ENCODE data around the gene ATP6V0E2. TPM values are rescaled to one million over a fixed set of nuclear protein-coding genes. Genes with fewer than 3 reads are reported as not detected.
A peak's percentile ranks its signal among the peaks of the same experiment; 100 is the strongest.

Gene ATP6V0E2
- total and polyA plus RNA-seq, 9 donors, result 10.0 to 19.6 (median 12.5) TPM

DNA sequence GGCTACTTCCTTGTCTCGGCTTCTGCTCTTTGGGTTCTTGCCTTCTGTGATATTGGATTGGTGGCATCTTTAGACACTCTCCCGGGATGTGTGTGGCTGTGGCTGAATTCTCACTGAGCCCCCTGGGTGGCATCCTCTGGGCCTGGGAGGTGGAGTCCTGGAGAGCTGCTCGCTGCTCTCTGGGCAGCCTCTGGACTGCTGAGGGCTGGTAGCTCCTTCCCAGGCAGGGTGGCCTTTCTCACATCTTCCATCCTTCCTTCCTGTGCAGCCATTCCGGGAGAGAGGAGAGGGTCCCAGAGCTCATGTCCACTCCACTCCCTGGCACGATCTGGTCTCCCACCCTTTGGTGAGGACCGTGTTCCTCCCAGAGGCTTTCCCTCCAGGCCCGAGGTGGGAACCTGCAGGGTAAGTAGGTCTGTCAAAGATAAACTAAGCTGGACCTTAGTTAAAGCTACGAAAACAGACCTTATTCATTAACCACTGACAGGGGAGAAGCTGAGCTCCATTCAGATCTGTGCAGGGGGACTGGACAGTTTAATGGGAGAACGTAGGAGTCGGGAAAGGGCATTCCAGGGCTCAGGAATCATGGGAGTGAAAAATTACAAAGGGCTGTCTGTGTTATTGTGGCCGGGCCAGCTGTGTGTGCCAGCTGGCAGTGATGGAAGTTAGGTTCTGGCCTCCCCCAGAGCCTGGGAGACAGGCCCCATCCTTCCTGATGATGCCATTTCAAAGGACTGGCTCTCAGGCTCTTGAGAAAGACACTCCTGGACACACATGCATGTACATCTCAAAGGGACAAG, 8.7 kb downstream of the ATP6V0E2 start:
- no peak overlapping the region for H3K4me3 ChIP-seq
- no peak overlapping the region for H3K27ac ChIP-seq
- H3K4me1 ChIP-seq (ENCODE audit: insufficient read depth), result peaks cover 4% of the 10 kb centered on the region
- no peaks in the 10 kb centered on the region for H3K27me3 ChIP-seq
- no peaks in the 10 kb centered on the region for H3K9me3 ChIP-seq
- no peak for TF ChIP-seq POLR2A (IDR thresholded peaks at IDR 0.05)
- DNase-seq, result peak in 2 of 5 donors; percentile 33 to 53
- H3K36me3 ChIP-seq, result no peaks in the 10 kb centered on the region
- 41 to 62% (median 45%) methylated on average over 11 of the region's 11 CpGs for WGBS, 3 donors
- intact Hi-C loops (cut with DNase I), result loop anchor here in 1 of 4 donors (10.0 kb wide), 1 partner anchor 392 kb away; no protein-coding TSS in a partner anchor

DNA sequence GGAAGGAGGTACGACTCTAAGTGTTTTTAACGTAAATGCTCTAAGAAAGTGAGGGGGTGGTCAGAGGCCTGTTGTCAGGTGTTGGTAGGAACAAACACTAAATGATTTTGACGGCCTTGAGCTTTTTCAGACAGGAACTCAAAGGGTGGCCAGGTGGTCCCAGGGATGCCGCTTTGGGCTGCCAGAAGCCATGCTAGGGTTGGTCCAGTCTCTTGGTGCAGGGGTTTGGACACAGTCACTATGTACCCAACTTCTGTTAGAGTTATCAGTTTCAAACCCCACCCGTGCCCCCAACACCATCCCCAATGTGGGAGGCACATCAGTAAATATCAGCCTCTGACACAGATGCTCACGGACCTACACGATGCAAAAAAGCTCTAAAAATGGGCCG, 9.3 kb downstream of the ATP6V0E2 start:
- intact Hi-C loops (cut with DNase I), result loop anchor here in 1 of 4 donors (10.0 kb wide), 1 partner anchor 392 kb away; no protein-coding TSS in a partner anchor
- H3K4me1 ChIP-seq (ENCODE audit: insufficient read depth), result peaks cover 4% of the 10 kb centered on the region
- no peaks in the 10 kb centered on the region for H3K27me3 ChIP-seq
- DNase-seq, result peak in 1 of 5 donors; percentile 9
- H3K4me3 ChIP-seq, result no peak overlapping the region
- WGBS, 3 donors, result 35 to 45% (median 39%) methylated on average over 8 of the region's 8 CpGs
- H3K9me3 ChIP-seq, result no peaks in the 10 kb centered on the region
- H3K36me3 ChIP-seq, result no peaks in the 10 kb centered on the region
- no peak for TF ChIP-seq POLR2A (IDR thresholded peaks at IDR 0.05)
- no peak overlapping the region for H3K27ac ChIP-seq

DNA sequence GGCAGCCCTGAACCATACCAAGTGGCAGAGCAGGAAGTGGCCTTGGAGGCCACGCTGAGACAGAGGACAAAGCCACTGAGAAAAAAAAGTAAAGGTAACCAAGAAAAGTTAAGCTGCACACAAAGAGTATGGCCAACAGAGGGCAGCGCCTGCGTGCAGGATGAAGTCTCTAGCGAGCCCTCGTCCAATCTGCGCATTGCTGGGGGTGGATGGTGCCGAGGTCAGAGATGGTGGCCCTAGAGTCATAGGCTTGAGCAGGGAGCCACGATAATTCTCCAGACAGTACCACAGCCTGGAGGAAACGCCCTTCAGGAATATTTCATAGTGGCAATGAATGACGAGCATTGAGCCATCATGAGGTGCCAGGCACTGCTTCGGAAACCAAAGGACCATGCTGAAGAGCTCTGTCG, 9.7 kb downstream of the ATP6V0E2 start:
- H3K27ac ChIP-seq, result no peak overlapping the region
- WGBS, 3 donors, result 25 to 27% (median 25%) methylated on average over 12 of the region's 12 CpGs
- intact Hi-C loops (cut with DNase I), result loop anchor here in 1 of 4 donors (10.0 kb wide), 1 partner anchor 391 kb away; no protein-coding TSS in a partner anchor

DNA sequence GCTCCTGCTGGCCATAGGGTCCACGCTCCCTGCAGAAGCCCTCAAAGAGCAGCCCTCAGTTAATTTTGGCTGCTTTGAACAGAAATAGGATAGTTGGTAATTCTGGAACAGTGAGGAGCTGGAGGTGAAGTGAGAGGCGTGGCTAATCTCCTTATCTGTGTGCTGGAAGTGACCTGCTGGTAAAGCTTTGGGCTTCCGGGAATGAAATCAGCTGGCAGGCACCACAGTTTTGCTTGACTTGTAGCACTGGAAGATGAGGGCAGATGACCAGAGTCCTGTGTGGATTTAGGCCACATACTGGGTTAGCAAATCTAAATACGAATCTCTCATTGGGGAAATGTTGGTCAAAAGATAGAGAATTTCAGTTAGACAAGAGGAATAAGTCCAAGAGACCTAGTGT, 10.2 kb downstream of the ATP6V0E2 start:
- WGBS, 3 donors, result 47 to 67% (median 59%) methylated on average over 4 of the region's 4 CpGs
- peaks cover 4% of the 10 kb centered on the region for H3K4me1 ChIP-seq (ENCODE audit: insufficient read depth)

More for the DNA sequence above, 9.7 kb downstream of the ATP6V0E2 start:
- no peaks in the 10 kb centered on the region for H3K27me3 ChIP-seq
- peak in 2 of 5 donors; percentile 55 to 69 for DNase-seq
- no peak overlapping the region for H3K4me3 ChIP-seq
- no peaks in the 10 kb centered on the region for H3K9me3 ChIP-seq
- no peaks in the 10 kb centered on the region for H3K36me3 ChIP-seq
- peaks cover 4% of the 10 kb centered on the region for H3K4me1 ChIP-seq (ENCODE audit: insufficient read depth)
- TF ChIP-seq EP300 (IDR thresholded peaks at IDR 0.05), result no peak
- TF ChIP-seq, protein P1, sequence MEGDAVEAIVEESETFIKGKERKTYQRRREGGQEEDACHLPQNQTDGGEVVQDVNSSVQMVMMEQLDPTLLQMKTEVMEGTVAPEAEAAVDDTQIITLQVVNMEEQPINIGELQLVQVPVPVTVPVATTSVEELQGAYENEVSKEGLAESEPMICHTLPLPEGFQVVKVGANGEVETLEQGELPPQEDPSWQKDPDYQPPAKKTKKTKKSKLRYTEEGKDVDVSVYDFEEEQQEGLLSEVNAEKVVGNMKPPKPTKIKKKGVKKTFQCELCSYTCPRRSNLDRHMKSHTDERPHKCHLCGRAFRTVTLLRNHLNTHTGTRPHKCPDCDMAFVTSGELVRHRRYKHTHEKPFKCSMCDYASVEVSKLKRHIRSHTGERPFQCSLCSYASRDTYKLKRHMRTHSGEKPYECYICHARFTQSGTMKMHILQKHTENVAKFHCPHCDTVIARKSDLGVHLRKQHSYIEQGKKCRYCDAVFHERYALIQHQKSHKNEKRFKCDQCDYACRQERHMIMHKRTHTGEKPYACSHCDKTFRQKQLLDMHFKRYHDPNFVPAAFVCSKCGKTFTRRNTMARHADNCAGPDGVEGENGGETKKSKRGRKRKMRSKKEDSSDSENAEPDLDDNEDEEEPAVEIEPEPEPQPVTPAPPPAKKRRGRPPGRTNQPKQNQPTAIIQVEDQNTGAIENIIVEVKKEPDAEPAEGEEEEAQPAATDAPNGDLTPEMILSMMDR (IDR thresholded peaks at IDR 0.05), result peak; percentile 11 to 54 (median 24)
- no peak for TF ChIP-seq POLR2A (IDR thresholded peaks at IDR 0.05)

DNA sequence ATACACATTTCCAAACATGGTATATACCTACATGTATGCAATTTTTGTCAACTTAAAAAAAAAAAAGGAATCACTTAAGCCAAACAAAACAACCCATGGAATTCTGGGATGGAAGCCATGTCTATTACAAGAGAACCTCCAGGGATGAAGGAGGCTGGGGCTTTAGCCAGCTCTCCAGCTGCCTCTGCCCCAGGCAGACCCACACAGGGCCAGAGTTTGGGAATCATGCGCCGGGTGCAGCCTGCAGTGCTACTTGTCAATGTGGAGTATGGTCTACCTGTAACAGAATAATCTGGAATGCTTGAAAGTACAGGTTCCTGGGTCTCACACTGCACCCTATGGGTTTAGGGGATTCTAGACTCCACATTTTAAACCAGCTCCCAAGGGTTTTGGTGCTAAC, 10.8 kb downstream of the ATP6V0E2 start:
- no peak for TF ChIP-seq EP300 (IDR thresholded peaks at IDR 0.05)
- TF ChIP-seq, protein P1 (IDR thresholded peaks at IDR 0.05), result no peak
- no peak for TF ChIP-seq POLR2A (IDR thresholded peaks at IDR 0.05)
- H3K36me3 ChIP-seq, result no peaks in the 10 kb centered on the region
- no peak overlapping the region for H3K27ac ChIP-seq
- peaks cover 4% of the 10 kb centered on the region for H3K4me1 ChIP-seq (ENCODE audit: insufficient read depth)
- H3K27me3 ChIP-seq, result no peaks in the 10 kb centered on the region
- H3K9me3 ChIP-seq, result no peaks in the 10 kb centered on the region
- DNase-seq, result peak in 2 of 5 donors; percentile 17 to 45
- intact Hi-C loops (cut with DNase I), result loop anchor here in 1 of 4 donors (10.0 kb wide), 1 partner anchor 390 kb away; no protein-coding TSS in a partner anchor
- H3K4me3 ChIP-seq, result no peak overlapping the region
- WGBS, 3 donors, result 31 to 33% (median 33%) methylated on average over 2 of the region's 2 CpGs

More for the DNA sequence above, 10.2 kb downstream of the ATP6V0E2 start:
- intact Hi-C loops (cut with DNase I), result loop anchor here in 1 of 4 donors (10.0 kb wide), 1 partner anchor 391 kb away; no protein-coding TSS in a partner anchor
- H3K36me3 ChIP-seq, result no peaks in the 10 kb centered on the region
- no peaks in the 10 kb centered on the region for H3K27me3 ChIP-seq
- H3K27ac ChIP-seq, result no peak overlapping the region
- DNase-seq, result peak in 1 of 5 donors; percentile 18
- no peaks in the 10 kb centered on the region for H3K9me3 ChIP-seq
- no peak overlapping the region for H3K4me3 ChIP-seq
- TF ChIP-seq, protein P1 (IDR thresholded peaks at IDR 0.05), result no peak
- TF ChIP-seq POLR2A (IDR thresholded peaks at IDR 0.05), result no peak
- no peak for TF ChIP-seq EP300 (IDR thresholded peaks at IDR 0.05)

Data from ovary (tissue), 9 donors.